ENCODE results near the gene SNAI3.
A peak's percentile ranks its signal among the peaks of the same experiment; 100 is the strongest.

SNAI3 gene

DNA sequence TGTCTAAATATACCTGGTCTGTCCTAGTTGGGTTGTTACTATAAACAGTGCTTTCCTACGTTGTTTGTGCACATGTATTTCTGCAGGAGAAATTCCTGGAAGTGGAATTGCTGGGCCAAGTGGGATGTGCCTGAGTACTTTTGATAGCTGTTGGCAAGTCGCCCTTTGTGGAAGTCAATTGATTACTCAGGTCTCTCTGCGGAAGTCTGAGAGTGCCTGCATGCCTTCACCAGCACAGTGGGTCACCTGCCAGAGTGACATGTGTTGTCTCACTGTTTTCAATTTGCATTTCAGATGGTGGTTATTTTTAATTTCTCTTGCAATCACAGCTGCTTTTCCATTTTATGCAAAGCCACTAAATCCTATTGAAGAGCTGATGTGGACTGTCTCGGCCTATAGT is 21.2 kb downstream of the SNAI3 start:
- DNase-seq: no peak

DNA sequence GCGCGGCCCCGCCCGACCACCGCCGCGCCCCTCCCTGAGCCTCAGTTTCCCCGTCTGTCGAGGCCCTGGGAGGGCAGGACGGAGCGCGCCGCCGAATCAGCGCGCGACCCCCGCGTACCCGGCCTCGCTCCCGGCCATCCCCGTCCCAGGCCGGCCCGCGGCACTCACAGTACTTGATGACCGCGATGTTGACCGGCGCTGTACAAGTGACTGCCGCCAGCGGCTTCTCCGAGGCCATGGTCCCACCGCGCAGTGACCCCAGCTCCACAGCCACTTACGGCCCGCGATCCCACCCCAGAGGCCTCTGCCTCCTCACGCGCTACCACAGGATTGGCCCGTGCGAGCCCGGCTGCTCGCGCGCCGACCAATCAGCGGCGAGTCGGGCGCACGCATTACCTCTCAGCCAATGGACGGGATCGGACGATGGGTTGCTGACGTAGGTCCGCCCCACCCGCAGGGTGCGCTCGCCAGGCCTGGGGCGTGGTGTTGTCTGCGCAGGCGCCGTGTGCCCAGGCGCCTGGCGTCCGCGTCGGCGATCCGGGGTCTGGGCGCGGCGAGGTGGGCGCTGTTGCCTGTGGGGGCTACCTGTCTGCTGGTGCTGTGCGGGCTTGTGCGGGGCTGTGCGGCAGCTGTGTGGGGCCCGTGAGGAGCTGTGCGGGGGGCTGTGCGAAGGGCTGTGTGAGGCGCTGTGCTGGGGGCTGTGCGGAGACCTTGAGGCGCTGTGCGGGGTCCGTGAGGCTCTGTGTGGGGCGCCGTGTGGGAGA is 23.3 kb downstream of the SNAI3 start, which contains the start of gene MVD:
TSS of gene MVD (minus strand) at position 249 of the 764 bp plus-strand sequence. CDS start at position 238, 11 bp downstream.
- DNase-seq: peak; percentile 93

DNA sequence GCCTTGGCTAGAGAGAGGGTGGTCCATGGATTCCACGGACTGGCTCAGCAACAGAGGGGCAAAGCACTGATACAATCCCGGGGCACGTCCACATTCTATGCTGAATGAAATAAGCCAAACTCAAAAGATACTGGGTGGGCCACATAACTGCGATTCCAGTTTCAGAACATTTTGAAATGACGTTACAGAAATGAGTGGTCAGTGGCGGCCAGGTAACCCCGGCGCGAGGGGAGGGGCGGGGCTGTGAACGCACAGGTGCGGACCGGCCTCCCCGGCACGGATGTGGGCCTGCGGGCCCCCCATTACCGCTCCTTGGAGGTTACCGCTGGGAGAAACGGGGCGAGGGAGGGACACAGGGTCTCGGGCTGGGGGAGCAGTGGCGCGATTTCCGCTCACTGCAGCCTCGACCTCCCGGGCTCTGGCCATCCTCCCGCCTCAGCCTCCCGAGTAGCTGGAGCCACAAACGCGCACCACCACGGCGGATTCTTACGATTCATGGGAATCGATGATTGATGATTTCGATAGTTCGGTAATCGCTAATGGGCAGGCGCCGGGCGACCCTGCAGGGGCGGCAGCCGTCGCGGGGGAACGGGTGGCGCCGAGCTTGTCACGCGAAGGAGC is 24.0 kb downstream of the SNAI3 start:
- DNase-seq: no peak

DNA sequence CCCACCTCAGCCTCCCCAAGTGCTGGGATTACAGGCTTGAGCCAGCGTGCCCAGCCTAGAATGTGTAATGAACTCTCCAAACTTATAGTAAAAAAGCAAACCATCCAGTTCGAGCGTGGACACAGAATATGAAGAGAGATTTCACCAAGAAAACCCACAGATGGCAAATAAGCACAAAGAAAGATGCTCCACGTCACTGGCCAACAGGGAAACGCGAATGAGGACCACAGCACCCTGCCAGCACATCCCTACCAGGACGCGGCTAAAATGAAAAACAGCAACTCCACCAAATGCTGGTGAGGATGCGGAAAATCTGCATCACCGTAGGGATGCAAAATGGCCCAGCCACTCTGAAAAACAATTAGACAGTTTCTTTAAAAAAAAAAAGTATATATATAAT is 24.8 kb downstream of the SNAI3 start:
- no peak for DNase-seq

DNA sequence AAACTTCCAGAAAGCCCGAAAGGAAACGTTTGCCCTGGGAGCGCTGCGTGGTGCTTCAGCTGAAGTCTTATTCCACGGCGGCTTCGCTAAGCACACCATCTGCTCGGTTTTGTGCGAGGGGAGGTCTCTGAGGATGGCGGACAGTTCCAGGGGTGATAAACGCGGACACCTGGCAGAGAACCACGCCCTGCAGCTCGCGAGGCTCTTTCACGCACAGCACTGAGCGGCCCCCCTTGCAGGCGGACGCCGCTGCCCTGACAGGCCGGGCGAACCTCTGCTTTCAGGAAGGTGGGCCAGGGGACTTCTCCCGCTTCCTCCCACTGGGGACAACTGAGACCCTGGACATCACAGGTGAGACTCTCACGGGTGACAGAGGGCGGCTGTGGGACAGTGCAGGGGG is 27.1 kb downstream of the SNAI3 start:
- DNase-seq: no peak

DNA sequence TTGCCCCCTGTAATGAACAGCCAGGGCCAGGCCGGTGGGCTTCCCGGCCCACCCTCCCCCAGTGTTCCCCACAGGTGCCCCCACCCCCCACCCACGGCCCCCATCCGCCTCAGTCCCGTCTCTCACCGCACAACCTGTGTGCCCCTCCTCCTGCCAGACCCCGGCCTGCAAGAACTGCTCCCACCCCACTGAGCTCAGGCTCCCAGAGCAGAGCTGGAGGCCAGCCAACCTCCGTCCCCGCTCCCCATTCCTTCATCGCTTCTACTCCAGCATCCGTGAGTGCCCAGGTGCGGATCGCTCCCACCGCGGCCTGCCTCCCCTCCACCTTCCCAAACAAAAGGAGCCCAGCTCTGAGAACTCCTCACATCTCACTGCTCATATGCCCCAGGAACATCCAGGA is 27.6 kb downstream of the SNAI3 start:
- DNase-seq: no peak

DNA sequence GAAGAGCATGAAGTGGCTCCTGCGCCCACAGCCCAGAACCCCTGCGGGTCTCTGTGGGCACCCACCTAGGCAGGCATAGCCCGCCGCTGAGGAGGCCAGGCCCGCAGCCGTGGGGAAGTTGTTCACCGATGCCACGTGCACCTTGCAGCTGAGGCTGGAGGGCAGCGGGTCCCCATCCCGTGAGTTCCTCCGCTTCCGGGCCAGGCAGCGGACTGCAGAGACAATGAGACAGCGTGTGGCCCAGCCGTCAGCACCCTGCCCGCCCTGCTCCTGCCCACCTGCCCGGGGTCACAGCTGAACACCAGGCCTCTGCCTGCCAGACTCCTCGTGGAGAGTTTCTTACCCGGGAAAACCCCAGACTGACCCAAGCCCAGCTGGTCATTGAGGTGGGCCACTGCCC is 28.9 kb downstream of the SNAI3 start:
- no peak for DNase-seq

DNA sequence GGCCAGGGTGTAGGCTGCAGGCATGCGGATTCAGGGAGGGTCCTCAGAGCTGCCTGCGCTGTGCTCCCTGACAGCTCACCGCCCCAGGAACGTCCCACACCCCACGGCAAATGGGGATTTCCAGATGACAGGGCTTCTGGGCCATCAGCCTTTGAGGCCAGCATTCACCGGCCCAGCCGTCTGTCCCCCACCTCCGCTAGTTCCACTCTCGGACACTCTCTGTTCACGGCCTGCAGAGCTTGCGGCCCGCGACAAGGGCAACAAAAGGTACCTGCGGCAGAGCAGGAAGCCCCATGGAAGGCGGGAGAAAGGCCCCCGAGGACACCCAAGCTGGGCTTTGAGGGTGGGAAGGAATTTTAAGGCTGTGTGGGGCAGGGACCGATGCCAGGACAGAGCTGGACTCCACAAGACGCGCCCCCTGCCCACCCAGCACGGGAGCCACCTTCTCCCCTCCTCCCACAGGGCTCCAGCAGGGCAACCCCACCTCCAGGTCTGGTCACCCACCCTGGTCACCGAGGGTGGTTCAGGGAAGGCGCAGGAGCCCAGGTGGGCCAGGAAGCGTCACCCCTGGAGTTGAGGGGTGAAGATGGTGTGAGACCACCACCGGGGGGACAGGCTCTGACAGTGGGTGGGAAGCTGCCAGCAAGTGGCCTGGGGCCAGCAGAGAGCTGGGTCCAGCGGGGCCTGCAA is 29.9 kb downstream of the SNAI3 start:
- DNase-seq: no peak

DNA sequence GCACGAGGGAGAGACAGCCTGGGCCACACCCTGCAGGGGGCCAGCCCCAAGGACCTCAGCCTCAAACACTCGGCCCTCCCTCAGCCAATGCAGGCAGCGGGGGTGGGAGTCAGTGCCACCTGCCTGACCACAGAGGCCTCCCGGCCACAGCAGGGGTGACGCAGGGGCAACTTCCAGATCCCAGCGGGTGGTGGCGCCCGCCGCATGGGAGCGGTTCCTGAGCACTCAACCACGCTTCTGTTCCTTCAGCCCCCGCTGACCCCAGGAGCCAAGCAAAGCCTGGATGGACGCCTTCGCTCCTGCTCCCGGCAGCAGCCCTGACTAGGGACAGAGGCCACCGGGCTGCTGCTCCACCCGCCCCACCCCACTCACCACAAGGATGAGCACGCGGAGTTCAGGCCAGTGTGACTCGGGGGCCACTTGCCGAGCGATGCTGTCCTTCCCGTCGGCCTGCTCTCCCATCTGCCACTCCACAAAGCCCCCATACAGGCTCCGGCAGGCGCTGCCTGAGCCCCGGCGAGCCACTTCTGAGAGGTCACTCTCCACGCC is 30.5 kb downstream of the SNAI3 start:
- no peak for DNase-seq

DNA sequence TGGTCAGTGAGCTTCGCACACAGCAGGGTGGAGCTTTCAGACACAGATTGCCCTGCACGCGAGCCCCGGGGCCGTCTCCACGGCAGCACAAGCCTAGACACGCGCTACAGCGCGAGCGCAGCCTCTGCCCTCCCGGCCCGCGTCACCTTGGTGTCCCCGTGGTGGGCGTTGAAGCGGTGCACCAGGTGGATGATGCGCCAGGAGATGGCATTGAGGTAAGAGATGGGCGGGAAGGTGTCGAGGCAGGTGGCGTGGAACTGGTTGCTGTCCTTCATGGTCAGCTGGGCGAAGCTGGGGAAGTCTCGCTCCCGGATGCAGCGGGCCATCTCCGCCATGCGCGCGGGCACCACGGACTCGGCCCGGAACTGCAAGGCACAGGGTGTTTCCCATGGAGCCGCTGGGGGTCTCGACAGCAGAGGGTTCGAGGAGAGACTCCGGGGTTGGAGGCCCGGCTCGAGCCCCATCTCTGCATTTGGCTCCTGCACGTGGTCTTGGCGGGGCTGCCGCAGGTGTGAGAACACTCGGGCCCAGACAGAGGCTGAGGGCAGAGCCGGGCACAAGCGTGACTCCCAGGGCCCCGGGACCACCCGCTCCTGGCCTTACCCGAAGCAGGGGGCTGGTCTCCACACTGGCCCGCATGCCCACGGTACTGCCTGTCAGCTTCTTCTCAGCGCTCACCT is 31.1 kb downstream of the SNAI3 start:
- no peak for DNase-seq

DNA sequence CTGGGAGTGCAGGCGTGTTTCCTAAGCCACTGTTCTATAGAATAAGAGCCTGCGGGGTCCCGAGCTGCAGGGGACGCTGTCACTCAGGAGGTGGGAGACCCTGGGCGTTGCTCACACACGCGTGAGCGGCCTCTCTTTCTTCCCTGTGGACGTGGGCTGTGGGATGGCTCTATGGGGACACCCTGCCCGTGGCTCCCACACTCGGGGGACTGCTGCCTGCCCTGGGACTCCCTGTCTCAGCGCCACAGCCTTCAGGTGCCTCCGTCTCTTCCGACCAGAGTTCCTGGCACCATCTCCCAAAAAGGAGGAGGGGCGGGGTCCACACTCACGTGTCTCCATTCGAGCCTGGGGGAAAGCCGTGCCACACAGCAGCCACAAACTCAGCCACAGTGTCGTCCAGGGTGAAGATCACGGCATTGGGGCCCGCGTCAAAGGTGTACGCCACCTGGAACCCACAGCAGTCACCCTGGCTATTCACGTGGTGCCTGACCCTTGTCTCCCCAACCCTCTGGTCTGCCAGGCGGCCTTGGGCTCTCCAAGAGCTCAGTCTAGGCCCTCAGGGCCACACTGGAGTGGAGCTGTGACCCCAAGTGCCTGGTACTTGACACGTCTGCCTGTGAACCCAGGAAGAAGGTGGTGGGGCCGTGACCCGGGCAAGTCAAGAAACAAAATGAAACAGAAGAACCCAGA is 31.8 kb downstream of the SNAI3 start:
- DNase-seq: no peak

DNA sequence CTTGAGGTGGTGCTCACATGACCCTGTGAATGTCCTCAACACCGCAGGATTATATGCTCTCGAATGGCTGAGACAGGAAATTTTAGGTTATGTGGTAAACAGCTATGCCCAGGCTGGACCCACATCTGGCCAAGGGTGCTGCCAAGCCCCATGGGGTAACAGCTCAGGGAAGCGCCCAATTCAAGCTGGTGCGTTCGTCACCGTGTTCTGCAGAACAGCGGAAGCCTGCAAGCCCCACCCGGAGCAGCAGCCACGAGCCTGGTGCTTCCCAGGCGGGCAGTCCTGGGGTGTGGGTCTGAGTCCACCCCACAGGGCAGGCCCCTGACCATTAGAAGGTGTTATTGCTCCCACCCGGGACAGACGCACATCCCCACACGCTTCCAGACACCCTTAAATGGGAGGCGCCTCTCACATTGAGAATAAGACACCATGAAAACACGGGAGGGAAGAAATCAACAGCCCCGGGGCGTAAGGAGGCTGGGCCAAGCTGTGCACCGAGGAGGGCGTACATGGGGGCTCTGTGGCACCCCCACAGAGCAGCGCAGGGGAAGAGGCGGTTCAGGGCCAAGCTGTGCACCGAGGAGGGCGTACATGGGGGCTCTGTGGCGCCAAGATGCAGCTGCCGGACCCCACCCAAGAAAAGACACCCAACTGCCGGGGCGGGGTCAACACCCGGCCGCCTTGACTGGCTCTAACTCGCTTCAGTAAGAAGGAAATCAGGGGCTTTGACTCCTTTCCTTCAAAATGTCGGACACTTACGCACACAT is 32.5 kb downstream of the SNAI3 start:
- no peak for DNase-seq

DNA sequence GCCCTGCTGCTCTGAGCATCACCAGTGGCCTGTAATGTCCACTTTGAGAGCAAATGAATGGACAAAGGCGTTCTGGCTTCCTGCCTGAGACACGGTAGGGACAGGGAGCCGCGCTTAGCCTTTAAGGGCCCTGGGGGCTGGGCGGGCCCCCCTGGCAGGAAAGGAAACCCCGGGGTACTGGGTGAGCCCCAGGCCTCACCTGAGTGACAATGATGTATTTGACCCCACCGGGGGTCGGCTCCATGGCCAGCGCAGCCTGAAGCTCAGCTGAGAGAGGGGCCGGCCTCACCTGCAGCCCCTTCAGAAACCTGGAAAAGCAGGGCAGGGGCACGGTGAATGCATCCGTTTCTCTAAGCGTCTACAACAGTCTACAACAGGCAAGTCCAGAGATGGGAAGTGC is 33.2 kb downstream of the SNAI3 start:
- no peak for DNase-seq

DNA sequence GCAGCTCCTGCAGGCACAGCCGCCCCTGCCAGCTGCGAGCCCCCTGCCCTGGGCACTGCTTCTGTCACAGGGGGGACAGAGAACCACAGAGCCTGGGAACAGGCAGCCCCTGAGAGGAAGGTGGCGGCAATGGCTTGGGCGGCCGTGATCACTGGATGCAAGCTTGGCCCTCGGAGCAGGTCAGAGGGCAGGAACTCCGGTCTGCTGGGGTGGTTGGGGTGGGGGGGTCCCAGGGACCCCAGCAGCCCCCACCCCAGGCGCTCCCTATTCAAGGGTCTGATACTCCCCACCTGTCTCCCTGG is 33.6 kb downstream of the SNAI3 start:
- no peak for DNase-seq

DNA sequence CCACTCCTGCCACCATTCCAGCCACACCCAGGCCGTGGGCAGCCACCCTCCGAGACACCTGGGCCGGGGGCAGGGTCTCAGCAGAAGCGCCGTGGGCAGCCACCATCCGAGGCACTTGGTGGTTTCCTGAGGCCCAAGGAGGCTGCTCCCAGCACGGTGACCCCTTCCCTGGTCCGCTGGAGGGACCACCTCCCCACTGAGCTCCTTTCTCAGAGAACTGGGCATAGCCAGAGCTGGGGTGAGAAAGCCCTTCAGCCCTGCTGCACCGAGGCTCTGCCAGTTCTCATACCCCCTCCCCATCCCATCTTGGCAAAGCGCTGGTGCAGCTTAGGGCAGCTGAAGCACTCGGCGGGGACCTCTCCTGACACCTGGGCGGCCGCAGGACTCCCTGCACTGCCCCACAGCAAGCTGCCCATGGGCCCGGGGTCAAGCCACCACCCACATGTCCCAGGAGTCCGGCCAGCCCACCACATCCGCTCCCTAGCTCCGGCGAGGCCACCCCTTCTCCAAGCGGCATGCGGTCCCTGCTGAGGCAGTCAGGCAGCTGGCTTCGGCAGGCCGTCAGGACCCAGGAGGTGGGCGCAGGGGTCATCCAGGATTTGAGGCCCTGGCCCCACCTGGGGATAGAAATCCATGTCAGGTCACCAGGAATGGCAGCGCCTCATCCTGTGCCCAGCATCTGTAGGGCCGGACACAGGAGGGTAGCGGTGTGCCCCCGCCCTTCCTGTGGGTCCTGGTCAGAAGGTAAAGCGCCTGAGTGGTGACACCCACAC is 34.1 kb downstream of the SNAI3 start:
- DNase-seq: no peak

DNA sequence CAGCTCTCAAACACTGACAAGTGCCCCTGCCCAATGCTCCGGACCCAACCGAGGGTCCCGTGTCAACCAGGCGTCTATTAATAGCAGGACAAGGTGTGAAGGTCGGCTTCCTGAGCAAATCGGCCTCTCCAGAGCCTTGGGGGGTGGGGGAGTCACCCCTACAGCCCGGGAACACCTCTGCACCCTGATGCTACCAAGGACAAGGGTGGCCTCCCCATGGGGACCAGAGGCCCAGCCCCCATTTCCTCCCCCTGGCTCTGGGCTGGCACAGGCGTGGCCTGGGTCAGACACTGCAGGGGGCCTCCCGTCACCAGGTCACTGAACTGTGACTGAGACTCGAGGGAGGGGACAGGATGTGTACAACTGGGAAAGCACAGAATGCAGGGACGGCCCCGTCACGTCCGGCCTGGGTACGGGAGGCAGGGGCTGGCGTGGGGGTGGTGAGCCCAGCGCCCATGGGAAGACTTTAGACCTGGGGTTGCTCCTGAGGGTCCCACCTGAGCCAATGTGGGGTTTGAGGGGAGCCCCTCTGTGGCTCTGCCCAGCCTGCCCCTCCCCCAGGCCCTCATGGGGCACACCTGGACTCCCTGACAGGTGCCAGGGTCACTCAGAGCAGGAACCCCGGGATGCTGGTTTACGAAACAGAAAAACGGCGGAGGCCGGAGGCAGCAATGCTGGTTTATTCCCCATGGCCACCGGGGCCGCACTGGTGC is 34.9 kb downstream of the SNAI3 start:
- peak; percentile 38 for DNase-seq

DNA sequence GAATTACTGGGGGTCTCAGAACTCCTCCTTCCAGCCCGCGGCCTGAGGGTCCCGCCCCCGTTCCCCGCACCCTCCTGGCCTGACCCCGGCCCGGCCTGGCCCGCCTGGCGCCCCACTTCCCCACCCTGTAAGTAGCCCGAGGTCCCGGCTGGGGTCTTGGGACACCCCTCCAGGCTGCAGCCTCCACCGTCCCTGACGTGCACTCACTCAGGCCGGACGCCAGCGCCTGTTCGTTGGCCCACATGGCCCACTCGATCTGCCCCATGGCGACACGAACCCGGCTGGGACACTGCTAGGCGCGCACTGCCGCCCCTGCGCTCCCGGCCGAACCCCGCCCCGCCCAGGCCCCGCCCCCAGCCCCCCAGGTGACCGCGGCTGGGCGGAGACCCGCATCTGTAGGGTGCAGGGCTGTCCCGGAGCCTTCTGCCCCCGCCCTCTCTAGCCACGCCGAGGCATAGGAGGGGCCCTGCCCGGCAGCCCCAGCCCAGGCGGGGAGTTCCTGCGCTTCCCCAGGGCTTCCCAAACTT is 35.5 kb downstream of the SNAI3 start, which contains the start of gene CYBA:
TSS of gene CYBA (minus strand) at position 305 of the 527 bp plus-strand sequence. CDS start at position 265, 40 bp downstream.
- peak; percentile 65 for DNase-seq

DNA sequence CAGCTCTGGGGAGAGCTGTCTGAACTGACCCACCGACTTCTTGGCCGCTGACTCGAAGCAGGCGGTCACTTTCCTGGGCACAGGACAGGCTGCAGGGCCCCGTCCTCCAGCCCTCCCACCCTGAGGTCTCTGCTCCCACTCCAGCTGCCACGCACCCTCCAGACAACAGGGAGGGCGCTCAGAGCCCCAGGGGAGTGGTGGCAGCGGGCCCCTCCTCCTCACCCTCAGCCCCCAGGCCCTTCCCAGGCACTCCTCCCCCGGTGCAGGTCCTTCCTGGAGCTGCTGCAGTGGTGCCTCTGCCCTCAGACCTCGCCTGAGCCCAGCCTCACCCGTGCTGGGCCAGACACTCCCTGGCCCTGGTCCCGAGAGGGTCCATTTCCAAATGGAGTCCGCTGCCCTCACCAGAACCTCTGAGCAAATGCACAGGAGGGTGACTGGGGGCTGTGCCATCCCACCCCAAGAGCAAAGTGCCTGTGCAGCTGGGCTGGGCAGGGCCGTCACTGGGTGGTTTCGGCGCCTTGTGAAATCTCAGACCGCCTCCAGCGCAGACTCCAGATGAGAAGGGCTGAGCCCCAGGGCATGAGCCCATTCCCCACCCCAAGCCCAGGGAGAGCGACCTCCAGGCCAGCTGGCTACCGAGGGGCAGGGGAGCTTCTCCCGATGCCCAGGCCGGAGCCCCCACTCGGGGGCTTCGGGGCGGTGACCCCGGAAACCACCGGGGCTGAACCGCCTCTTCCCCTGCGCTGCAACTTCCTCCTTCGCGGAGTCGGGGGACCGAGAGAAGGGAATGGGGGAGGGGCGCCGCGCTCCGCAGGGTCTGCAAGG is 36.2 kb downstream of the SNAI3 start:
- no peak for DNase-seq

Data from activated CD4-positive, alpha-beta T cell treated with anti-CD3 and anti-CD28 coated beads for 1 hour (primary cell).